Fibroblast of villous mesenchyme (primary cell): Measurements from ENCODE around the gene AKAP6. TPM values are rescaled to one million over a fixed set of nuclear protein-coding genes. Genes with fewer than 3 reads are reported as not detected.

ENCODE experiments used
- DNase-seq: peaks from one replicate; pipeline ENCODE4 v3.0.0-alpha.2; 2010; ENCODE audit warnings: low read depth
- H3K4me3 ChIP-seq: 2 replicates; pipeline ENCODE4 v1.5.1; 2011; ENCODE audit warnings: low read depth, mild to moderate bottlenecking, low read length
- CTCF ChIP-seq: IDR thresholded peaks from 2 replicates; pipeline ENCODE4 v1.5.1; 2012; ENCODE audit warnings: low read depth, mild to moderate bottlenecking, low read length; ENCODE audit not compliant: insufficient read depth
- total RNA-seq: library from RNA; depleted of rRNA; stranded (reverse); fragments of >200 nt; gene quantifications from 2 replicates; pipeline ENCODE4 v1.2.3, GENCODE V29; 2012

AKAP6 gene
- total RNA-seq, 1 donor, result 3.9 TPM

- no peak for DNase-seq
- TF ChIP-seq CTCF, result no peak
- H3K4me3 ChIP-seq, result no peak overlapping the region
Observed at GRCh38 chr14:32477396-32477795, 148.3 kb downstream of the AKAP6 start.

GRCh38 chr14:32478050-32478449, 149.0 kb downstream of the AKAP6 start:
- H3K4me3 ChIP-seq, result no peak overlapping the region
- no peak for DNase-seq
- no peak for TF ChIP-seq CTCF

GRCh38 chr14:32480337-32480736, 151.2 kb downstream of the AKAP6 start:
- no peak for TF ChIP-seq CTCF
- DNase-seq, result no peak
- no peak overlapping the region for H3K4me3 ChIP-seq

- no peak for DNase-seq
- no peak for TF ChIP-seq CTCF
- no peak overlapping the region for H3K4me3 ChIP-seq
Observed at GRCh38 chr14:32481707-32482106, 152.6 kb downstream of the AKAP6 start.

GRCh38 chr14:32491416-32492016, 162.4 kb downstream of the AKAP6 start:
- no peak for TF ChIP-seq CTCF
- H3K4me3 ChIP-seq, result no peak overlapping the region
- no peak for DNase-seq

GRCh38 chr14:32492457-32492856, 163.4 kb downstream of the AKAP6 start:
- H3K4me3 ChIP-seq, result no peak overlapping the region
- TF ChIP-seq CTCF, result no peak
- DNase-seq, result no peak
